ENCODE data around the gene WDR62. TPM values are rescaled to one million over a fixed set of nuclear protein-coding genes. Genes with fewer than 3 reads are reported as not detected.

Gene WDR62
- total RNA-seq, 1 experiment from 2014 or later, result 32.9 TPM

DNA sequence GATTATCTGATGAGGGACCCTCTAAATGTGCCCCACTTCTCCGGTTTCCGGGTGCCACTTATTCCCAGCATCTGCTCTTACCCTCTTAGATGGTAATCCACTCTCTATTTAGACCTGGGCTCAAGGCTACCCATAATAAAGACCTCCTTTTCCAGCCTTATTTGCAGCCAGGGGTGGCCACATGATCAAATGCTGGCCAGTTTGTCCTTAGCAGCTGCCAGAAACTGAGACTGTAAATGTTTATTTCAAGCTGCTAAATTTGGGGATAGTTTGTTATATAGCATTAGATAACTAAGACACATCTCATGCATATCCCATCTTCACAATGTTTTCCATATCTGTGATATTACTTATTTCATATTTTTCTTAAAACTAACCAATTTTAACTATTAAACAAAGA, 10.7 kb upstream of the WDR62 start:
- no TSS peak for BruUV-seq (replicated peaks)
- ChIA-PET POLR2A (no interaction called here), CTCF (no interaction called here)
- no peaks in the 10 kb centered on the region for H3K27me3 Mint-ChIP-seq (ENCODE audit: insufficient read depth, unreplicated experiment)
- H3K4me3 Mint-ChIP-seq (ENCODE audit: unreplicated experiment), result no peak overlapping the region
- H3K36me3 ChIP-seq (ENCODE audit: control insufficient read depth, insufficient read depth, low read length), result no peaks in the 10 kb centered on the region
- H3K4me1 ChIP-seq, result peaks cover 22% of the 10 kb centered on the region
- DNase-seq, result no peak
- no peak overlapping the region for H3K4me3 ChIP-seq (ENCODE audit: low read depth, low read length)
- H3K4me1 Mint-ChIP-seq (ENCODE audit: low read depth, unreplicated experiment), result peaks cover 29% of the 10 kb centered on the region
- H3K27ac Mint-ChIP-seq (ENCODE audit: unreplicated experiment), result no peak overlapping the region
- peaks cover 29% of the 10 kb centered on the region for H3K36me3 Mint-ChIP-seq (ENCODE audit: insufficient read depth, unreplicated experiment)
- H3K9me3 Mint-ChIP-seq (ENCODE audit: unreplicated experiment), result no peaks in the 10 kb centered on the region
- intact Hi-C loops (cut with micrococcal nuclease; ENCODE audit: unreplicated experiment), result no loop called here
- H3K27me3 ChIP-seq (replicated peaks; ENCODE audit: control insufficient read depth, insufficient read depth, low read length), result no peaks in the 10 kb centered on the region
- H3K9me3 ChIP-seq, result no peaks in the 10 kb centered on the region
- TF ChIP-seq, protein P1, sequence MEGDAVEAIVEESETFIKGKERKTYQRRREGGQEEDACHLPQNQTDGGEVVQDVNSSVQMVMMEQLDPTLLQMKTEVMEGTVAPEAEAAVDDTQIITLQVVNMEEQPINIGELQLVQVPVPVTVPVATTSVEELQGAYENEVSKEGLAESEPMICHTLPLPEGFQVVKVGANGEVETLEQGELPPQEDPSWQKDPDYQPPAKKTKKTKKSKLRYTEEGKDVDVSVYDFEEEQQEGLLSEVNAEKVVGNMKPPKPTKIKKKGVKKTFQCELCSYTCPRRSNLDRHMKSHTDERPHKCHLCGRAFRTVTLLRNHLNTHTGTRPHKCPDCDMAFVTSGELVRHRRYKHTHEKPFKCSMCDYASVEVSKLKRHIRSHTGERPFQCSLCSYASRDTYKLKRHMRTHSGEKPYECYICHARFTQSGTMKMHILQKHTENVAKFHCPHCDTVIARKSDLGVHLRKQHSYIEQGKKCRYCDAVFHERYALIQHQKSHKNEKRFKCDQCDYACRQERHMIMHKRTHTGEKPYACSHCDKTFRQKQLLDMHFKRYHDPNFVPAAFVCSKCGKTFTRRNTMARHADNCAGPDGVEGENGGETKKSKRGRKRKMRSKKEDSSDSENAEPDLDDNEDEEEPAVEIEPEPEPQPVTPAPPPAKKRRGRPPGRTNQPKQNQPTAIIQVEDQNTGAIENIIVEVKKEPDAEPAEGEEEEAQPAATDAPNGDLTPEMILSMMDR (IDR thresholded peaks at IDR 0.05; ENCODE audit: insufficient read depth in 1 of 2, low read depth in 1 of 2, low read length in 1 of 2, severe bottlenecking in 1 of 2, unreplicated experiment in 1 of 2), result no peak

DNA sequence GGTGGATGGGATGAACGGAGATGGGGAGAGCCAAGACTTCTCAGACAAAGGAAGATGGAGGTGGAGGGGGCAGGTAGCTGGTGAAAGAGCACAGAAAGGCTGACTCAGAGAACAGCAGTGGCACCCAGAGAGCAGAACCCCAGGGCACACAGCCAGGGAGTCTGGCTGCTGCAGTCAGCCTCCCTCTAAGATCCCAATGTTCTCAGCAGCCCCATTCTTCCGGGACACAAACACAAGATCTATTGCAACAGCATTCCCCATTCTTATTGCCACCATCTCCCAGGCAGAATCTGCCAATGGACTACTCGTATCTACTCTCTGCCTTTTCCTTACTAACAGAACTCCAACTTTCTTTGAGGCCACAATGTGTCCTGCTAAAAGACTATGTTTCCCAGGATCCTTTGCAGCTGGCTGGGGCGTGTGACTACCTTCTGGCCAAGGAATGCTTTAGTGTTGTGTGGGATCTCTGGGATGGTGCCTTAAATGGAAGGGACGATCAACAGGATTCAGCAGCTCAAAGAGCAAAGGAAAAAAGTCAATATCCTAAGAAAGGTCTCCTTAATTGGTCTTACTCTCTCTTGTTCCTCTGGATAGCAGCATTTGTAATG, 8.2 kb upstream of the WDR62 start:
- H3K4me1 Mint-ChIP-seq (ENCODE audit: low read depth, unreplicated experiment), result peaks cover 24% of the 10 kb centered on the region
- Histone ChIP-seq H3K4me1 (peaks cover 12% of the 10 kb centered on the region), H3K9me3 (no peaks in the 10 kb centered on the region), H3K27me3 (replicated peaks; ENCODE audit: control insufficient read depth, insufficient read depth, low read length) (no peaks in the 10 kb centered on the region), H3K4me3 (ENCODE audit: low read depth, low read length) (no peak overlapping the region), H3K36me3 (ENCODE audit: control insufficient read depth, insufficient read depth, low read length) (peaks cover 1% of the 10 kb centered on the region)
- no peak for DNase-seq
- TF ChIP-seq, protein P1 (IDR thresholded peaks at IDR 0.05; ENCODE audit: insufficient read depth in 1 of 2, low read depth in 1 of 2, low read length in 1 of 2, severe bottlenecking in 1 of 2, unreplicated experiment in 1 of 2), result no peak
- no peak overlapping the region for H3K27ac Mint-ChIP-seq (ENCODE audit: unreplicated experiment)
- intact Hi-C loops (cut with micrococcal nuclease; ENCODE audit: unreplicated experiment), result no loop called here
- no peaks in the 10 kb centered on the region for H3K27me3 Mint-ChIP-seq (ENCODE audit: insufficient read depth, unreplicated experiment)
- H3K9me3 Mint-ChIP-seq (ENCODE audit: unreplicated experiment), result no peaks in the 10 kb centered on the region
- no TSS peak for BruUV-seq (replicated peaks)
- H3K36me3 Mint-ChIP-seq (ENCODE audit: insufficient read depth, unreplicated experiment), result peaks cover 20% of the 10 kb centered on the region
- no peak overlapping the region for H3K4me3 Mint-ChIP-seq (ENCODE audit: unreplicated experiment)
- ChIA-PET CTCF (no interaction called here), POLR2A (interaction anchor here (0.6 kb wide), 1 partner anchor 9 kb away, joined by 4 read pairs; no protein-coding TSS in a partner anchor)

DNA sequence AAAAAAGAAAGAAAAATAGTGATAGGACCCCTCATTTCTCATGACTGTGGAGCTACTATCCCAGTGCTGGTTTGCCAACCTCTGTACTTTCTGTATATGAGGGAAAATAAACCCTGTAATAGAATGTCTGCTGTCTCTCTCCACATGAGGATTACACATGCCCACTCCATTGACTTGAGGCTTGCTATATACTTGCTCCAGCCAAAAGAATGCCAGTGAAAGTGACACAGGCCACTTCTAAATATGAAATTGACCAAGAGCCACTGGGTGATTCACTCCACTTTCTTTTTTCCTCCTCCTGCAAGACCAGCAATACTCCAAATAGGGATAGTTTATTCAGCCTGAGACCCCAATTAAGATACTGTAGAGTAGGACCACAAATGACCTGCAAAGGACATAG, 6.9 kb upstream of the WDR62 start:
- H3K9me3 ChIP-seq, result no peaks in the 10 kb centered on the region
- H3K4me3 ChIP-seq (ENCODE audit: low read depth, low read length), result no peak overlapping the region
- no TSS peak for BruUV-seq (replicated peaks)
- TF ChIP-seq, protein P1 (IDR thresholded peaks at IDR 0.05; ENCODE audit: insufficient read depth in 1 of 2, low read depth in 1 of 2, low read length in 1 of 2, severe bottlenecking in 1 of 2, unreplicated experiment in 1 of 2), result no peak
- H3K27ac Mint-ChIP-seq (ENCODE audit: unreplicated experiment), result no peak overlapping the region
- CTCF ChIA-PET, result no interaction called here
- no peaks in the 10 kb centered on the region for H3K9me3 Mint-ChIP-seq (ENCODE audit: unreplicated experiment)
- DNase-seq, result no peak
- POLR2A ChIA-PET, result no interaction called here
- 0 out of 2 replicates have a peak, but pooled peaks cover 3% of the 10 kb centered on the region for H3K4me1 ChIP-seq
- H3K36me3 ChIP-seq (ENCODE audit: control insufficient read depth, insufficient read depth, low read length), result peaks cover 1% of the 10 kb centered on the region
- intact Hi-C loops (cut with micrococcal nuclease; ENCODE audit: unreplicated experiment), result no loop called here
- H3K4me1 Mint-ChIP-seq (ENCODE audit: low read depth, unreplicated experiment), result peaks cover 14% of the 10 kb centered on the region
- H3K27me3 ChIP-seq (replicated peaks; ENCODE audit: control insufficient read depth, insufficient read depth, low read length), result no peaks in the 10 kb centered on the region
- no peak overlapping the region for H3K4me3 Mint-ChIP-seq (ENCODE audit: unreplicated experiment)
- H3K27me3 Mint-ChIP-seq (ENCODE audit: insufficient read depth, unreplicated experiment), result no peaks in the 10 kb centered on the region
- H3K36me3 Mint-ChIP-seq (ENCODE audit: insufficient read depth, unreplicated experiment), result peaks cover 17% of the 10 kb centered on the region

Data from Caco-2 (cell line).